GM12801 (cell line): ENCODE measurements around the gene NSG2.

Source experiments
- TF ChIP-seq, protein P1 (sequence below): IDR thresholded peaks from one replicate; pipeline ENCODE4 v1.5.1; 2011; ENCODE audit warnings: control low read depth; ENCODE audit not compliant: insufficient read length; ENCODE audit errors: extremely low read depth

Gene NSG2

DNA sequence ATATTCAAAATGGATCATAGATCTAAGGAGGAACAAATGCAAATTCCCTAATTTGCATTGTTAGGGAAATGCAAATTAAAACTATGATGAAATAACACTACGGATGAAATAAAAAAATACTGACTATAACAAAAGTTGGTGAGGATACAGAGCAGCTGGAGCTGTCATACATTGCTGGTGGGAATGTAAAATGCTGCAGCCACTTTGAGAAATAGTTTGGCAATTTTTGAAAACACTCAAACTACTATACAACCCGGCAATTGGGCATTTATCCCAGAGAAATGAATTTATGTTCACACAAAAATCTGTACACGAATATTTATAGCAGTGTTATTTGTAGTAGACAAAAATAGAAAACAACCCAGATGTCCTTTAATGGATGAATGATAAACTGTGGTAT, 34.1 kb upstream of the NSG2 start:
- TF ChIP-seq, protein P1, sequence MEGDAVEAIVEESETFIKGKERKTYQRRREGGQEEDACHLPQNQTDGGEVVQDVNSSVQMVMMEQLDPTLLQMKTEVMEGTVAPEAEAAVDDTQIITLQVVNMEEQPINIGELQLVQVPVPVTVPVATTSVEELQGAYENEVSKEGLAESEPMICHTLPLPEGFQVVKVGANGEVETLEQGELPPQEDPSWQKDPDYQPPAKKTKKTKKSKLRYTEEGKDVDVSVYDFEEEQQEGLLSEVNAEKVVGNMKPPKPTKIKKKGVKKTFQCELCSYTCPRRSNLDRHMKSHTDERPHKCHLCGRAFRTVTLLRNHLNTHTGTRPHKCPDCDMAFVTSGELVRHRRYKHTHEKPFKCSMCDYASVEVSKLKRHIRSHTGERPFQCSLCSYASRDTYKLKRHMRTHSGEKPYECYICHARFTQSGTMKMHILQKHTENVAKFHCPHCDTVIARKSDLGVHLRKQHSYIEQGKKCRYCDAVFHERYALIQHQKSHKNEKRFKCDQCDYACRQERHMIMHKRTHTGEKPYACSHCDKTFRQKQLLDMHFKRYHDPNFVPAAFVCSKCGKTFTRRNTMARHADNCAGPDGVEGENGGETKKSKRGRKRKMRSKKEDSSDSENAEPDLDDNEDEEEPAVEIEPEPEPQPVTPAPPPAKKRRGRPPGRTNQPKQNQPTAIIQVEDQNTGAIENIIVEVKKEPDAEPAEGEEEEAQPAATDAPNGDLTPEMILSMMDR: no peak

DNA sequence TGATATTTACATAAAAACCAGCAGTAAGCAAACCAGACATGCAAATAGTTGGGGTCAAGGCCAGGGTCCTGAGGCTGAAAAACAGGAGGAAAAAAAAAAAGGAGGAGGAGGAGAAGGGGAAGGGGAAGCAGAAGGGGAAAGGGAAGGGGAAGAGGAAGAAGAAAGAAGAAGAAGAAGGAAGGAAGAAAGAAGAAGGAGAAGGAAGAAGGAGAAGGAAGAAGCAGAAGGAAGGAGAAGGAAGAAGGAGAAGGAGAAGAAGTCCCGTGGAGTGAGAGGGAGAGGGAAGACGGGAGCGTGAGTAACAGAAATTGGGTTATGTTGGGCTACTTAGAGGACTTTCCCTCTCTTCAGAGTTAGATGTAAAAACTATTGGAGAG, 24.6 kb upstream of the NSG2 start:
- TF ChIP-seq, protein P1: no peak

GRCh38 chr5:174022384-174023095, 23.0 kb upstream of the NSG2 start:
- TF ChIP-seq, protein P1: no peak

GRCh38 chr5:174030286-174030685, 15.2 kb upstream of the NSG2 start:
- TF ChIP-seq, protein P1: no peak

- TF ChIP-seq, protein P1: no peak
These were observed 846 bp upstream of the NSG2 start for GRCh38 chr5:174044466-174045254.

- TF ChIP-seq, protein P1: no peak
These were observed 1.1 kb downstream of the NSG2 start for GRCh38 chr5:174046558-174046957.

DNA sequence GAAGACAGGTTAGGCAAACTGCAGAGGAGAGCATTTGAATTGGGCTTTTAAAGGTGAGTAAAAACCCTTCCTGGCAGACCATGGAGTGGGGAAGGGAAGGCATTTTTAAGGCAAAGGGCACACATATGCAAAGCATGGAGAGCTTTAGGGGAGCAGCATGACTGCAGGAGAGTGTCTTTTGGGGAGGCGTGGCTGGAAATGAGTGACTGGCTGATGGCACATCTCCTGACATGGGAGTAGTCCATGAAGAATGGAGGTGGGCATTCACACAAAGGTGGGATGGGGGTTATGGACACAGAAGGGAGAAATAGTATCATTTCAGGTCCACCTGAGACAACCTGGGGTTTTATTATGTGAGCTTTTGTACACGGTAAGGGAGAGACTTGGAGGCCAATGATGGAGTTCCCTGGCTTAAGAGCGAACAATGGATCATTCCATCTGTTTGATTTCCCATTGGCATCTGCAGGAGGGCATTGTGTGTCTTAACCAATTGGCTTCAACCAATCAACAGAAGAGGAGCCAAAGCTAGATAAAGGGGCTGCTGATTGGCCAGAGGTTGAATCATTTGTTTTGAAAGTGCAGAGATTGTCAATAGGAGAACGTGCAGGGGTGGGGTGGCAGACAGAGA, 2.1 kb downstream of the NSG2 start:
- TF ChIP-seq, protein P1: no peak
